Sigmoid colon (tissue), 7 donors: Measurements from ENCODE around the gene TMEM11. TPM values are rescaled to one million over a fixed set of nuclear protein-coding genes. Genes with fewer than 3 reads are reported as not detected.

ENCODE experiments used
- DNase-seq: peaks from one replicate; pipeline ENCODE4 v3.0.0-alpha.2; 2019
- H3K27ac ChIP-seq, 4 donors: fragments of 200-600 bp; sonication (generic); one replicate each; pipeline ENCODE4 v1.5.1; 2016 to 2019; ENCODE audit warnings: mild to moderate bottlenecking in 1 of 4
- H3K27me3 ChIP-seq, 3 donors: fragments of 200-600 bp; sonication (generic); one replicate each; pipeline ENCODE4 v1.5.1; 2019; ENCODE audit warnings: mild to moderate bottlenecking in 1 of 3
- H3K36me3 ChIP-seq, 4 donors: fragments of 200-600 bp; sonication (generic); one replicate each; pipeline ENCODE4 v1.5.1; 2016 to 2019
- H3K4me1 ChIP-seq, 4 donors: fragments of 200-600 bp; sonication (generic); one replicate each; pipeline ENCODE4 v1.5.1; 2017 to 2019
- H3K4me3 ChIP-seq, 4 donors: fragments of 200-600 bp; sonication (generic); one replicate each; pipeline ENCODE4 v1.5.1; 2017 to 2019; ENCODE audit warnings: mild to moderate bottlenecking in 2 of 4, moderate library complexity in 1 of 4
- H3K9me3 ChIP-seq, 4 donors: fragments of 200-600 bp in 3 of 4; sonication (generic) in 3 of 4; one replicate each; pipeline versions ENCODE4 v1.5.1 to v1.6.1; 2013 to 2019
- CTCF ChIP-seq, 4 experiments: fragments of 450-650 bp in 3 of 4; fragments of 200-600 bp in 1 of 4; IDR thresholded peaks; one replicate each; pipeline ENCODE4 v1.5.1; 2016 to 2019; ENCODE audit warnings: antibody characterized with exemption in 4 of 4, mild to moderate bottlenecking in 3 of 4, moderate library complexity in 2 of 4
- EP300 ChIP-seq, 4 donors: sonication (generic); formaldehyde crosslinking; IDR thresholded peaks; one replicate each; pipeline ENCODE4 v1.6.1; 2017; ENCODE audit warnings: antibody characterized with exemption in 4 of 4
- POLR2A ChIP-seq, 2 donors: fragments of 450-650 bp; IDR thresholded peaks; one replicate each; pipeline ENCODE4 v1.6.1; 2016; ENCODE audit warnings: antibody characterized with exemption in 2 of 2, mild to moderate bottlenecking in 2 of 2, moderate library complexity in 2 of 2
- POLR2AphosphoS5 ChIP-seq, 4 donors: sonication (generic); formaldehyde crosslinking; IDR thresholded peaks; one replicate each; pipeline ENCODE4 v1.6.1; 2017; ENCODE audit warnings: antibody characterized with exemption in 4 of 4
- WGBS, 2 donors: extraction: QIAGEN DNeasy Blood & Tissue Kit; methylation state at CpG; one replicate each; pipeline ENCODE4 v1.1.7; 2013; 5-methylcytosine and 5-hydroxymethylcytosine counted together
- intact Hi-C: fragments of 100-400 bp; cut with DNase I; formaldehyde crosslinking; loops from one replicate; pipeline ENCODE4 v1.15.1; 2023
- polyA plus RNA-seq, 3 donors: library from polyadenylated mRNA; stranded (reverse); fragments of 200-250 nt; gene quantifications; one replicate each; pipeline ENCODE4 v1.2.3, GENCODE V29; 2013
- total RNA-seq, 4 donors: library from RNA; depleted of rRNA; stranded (reverse); fragments of >200 nt; gene quantifications; one replicate each; pipeline ENCODE4 v1.1.0, GENCODE V29; 2016
- donor health status: healthy with polysubstance abuse.
- donor health status: Bipolar disorder and iron deficiency.
- donor health status: healthy.

Gene TMEM11
- total and polyA plus RNA-seq, 7 donors = 14.5 to 51.6 (median 27.8) TPM

DNA sequence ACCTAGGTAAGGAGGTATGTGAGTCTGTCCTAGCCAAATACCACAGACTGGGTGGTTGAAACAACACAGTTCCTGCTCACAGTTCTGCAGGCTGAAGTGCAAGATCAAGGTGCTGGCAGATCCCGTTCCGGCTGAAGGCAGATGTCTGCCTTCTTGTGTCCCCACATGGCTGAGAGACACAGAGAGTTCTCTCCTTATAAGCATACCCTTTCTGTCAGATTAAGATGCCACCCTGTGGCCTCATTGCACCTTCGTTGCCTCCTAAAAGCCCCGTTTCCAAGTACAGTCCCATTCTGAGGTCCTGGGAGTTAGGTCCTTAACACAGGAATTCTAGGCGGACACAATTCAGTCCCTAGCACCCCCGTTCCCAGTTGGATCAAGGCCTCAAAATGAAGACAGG, 9.1 kb upstream of the TMEM11 start:
- Histone ChIP-seq H3K36me3 (peaks cover 0 to 8% (median 3%) of the 10 kb centered on the region in 4 donors), H3K4me1 (no peaks in the 10 kb centered on the region), H3K27me3 (no peaks in the 10 kb centered on the region), H3K27ac (no peak overlapping the region), H3K4me3 (no peak overlapping the region), H3K9me3 (no peaks in the 10 kb centered on the region)
- 94 to 96% methylated on average over 6 of the region's 6 CpGs for WGBS, 2 donors
- intact Hi-C loops = no loop called here
- TF ChIP-seq CTCF (IDR thresholded peaks at IDR 0.05) = no peak
- no peak for TF ChIP-seq POLR2AphosphoS5 (IDR thresholded peaks at IDR 0.05)
- no peak for TF ChIP-seq EP300 (IDR thresholded peaks at IDR 0.05)
- no peak for TF ChIP-seq POLR2A (IDR thresholded peaks at IDR 0.05)
- DNase-seq = no peak

DNA sequence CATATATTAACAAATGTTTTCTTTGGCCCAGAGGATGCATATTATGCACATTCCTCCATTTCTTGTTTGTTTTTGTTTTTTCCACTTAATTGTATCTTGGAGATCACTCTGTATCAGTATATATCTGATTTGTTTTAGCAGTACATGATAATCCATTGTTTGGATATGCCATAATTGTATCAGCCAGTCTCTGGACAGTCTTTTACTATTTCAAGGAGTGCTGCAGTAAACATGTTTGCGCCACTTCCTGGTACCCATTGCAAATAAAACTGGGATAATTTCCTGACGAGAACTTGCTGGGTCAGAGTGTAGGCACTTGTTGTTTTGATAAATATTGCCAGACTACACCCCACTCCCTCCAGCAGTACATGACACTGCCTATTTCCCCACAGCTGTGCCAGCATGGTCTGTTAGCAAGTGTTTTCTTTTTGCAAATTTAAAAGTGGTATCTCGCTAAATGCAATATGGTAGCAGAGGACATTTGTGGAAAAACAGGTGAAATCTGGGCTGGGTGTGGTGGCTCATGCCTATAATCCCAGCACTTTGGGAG, 4.9 kb upstream of the TMEM11 start:
- H3K4me1 ChIP-seq = peaks cover 0 to 17% (median 14%) of the 10 kb centered on the region in 4 donors
- intact Hi-C loops = loop anchor here (10.0 kb wide), 1 partner anchor 174 kb away; the partner anchor contains the start of gene USP22
- H3K9me3 ChIP-seq = no peaks in the 10 kb centered on the region
- no peaks in the 10 kb centered on the region for H3K27me3 ChIP-seq
- H3K27ac ChIP-seq = no peak overlapping the region
- no peak overlapping the region for H3K4me3 ChIP-seq
- DNase-seq = no peak
- peaks cover 0 to 8% (median 3%) of the 10 kb centered on the region in 4 donors for H3K36me3 ChIP-seq
- no peak for TF ChIP-seq POLR2A (IDR thresholded peaks at IDR 0.05)
- WGBS, 2 donors = 37 to 71% methylated on average over 3 of the region's 3 CpGs

GRCh38 chr17:21218101-21218500, 4.1 kb upstream of the TMEM11 start:
- peaks cover 0 to 23% (median 16%) of the 10 kb centered on the region in 4 donors for H3K4me1 ChIP-seq
- TF ChIP-seq POLR2A (IDR thresholded peaks at IDR 0.05) (no peak), EP300 (IDR thresholded peaks at IDR 0.05) (no peak), POLR2AphosphoS5 (IDR thresholded peaks at IDR 0.05) (no peak), CTCF (IDR thresholded peaks at IDR 0.05) (no peak)
- 86 to 88% methylated on average over 3 of the region's 3 CpGs for WGBS, 2 donors
- H3K27ac ChIP-seq = no peak overlapping the region
- H3K9me3 ChIP-seq = no peaks in the 10 kb centered on the region
- H3K4me3 ChIP-seq = no peak overlapping the region
- no peak for DNase-seq
- peaks cover 0 to 8% (median 3%) of the 10 kb centered on the region in 4 donors for H3K36me3 ChIP-seq
- intact Hi-C loops = loop anchor here (10.0 kb wide), 1 partner anchor 173 kb away; the partner anchor contains the start of gene USP22
- H3K27me3 ChIP-seq = no peaks in the 10 kb centered on the region

DNA sequence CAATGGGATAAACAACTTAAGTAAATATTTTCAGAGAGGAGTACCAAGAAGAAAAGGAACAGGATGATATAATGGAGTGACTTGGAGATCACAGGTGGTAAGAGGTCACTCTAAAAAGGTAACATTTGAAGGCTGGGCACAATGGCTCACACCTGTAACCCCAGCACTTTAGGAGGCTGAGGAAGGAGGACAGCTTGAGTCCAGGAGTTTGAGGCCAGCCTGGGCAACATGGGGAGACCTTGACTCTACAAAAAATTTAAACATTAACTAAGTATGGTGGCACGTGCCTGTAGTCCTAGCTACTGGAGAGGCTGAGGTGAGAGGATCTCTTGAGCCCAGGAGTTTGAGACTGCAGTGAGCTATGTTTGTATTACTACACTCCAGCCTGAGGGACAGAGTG, 3.4 kb upstream of the TMEM11 start:
- DNase-seq = no peak
- H3K9me3 ChIP-seq = no peaks in the 10 kb centered on the region
- H3K4me1 ChIP-seq = peaks cover 0 to 30% (median 23%) of the 10 kb centered on the region in 4 donors
- TF ChIP-seq POLR2A (IDR thresholded peaks at IDR 0.05) (no peak), CTCF (IDR thresholded peaks at IDR 0.05) (no peak), POLR2AphosphoS5 (IDR thresholded peaks at IDR 0.05) (no peak), EP300 (IDR thresholded peaks at IDR 0.05) (no peak)
- peaks cover 0 to 8% (median 3%) of the 10 kb centered on the region in 4 donors for H3K36me3 ChIP-seq
- WGBS, 2 donors = 55 to 90% methylated on average over 1 of the region's 1 CpG
- H3K4me3 ChIP-seq = no peak overlapping the region
- intact Hi-C loops = loop anchor here (10.0 kb wide), 1 partner anchor 173 kb away; the partner anchor contains the start of gene USP22
- H3K27ac ChIP-seq = no peak overlapping the region
- H3K27me3 ChIP-seq = no peaks in the 10 kb centered on the region

- no peak for TF ChIP-seq POLR2AphosphoS5 (IDR thresholded peaks at IDR 0.05)
- no peak for DNase-seq
- Histone ChIP-seq H3K9me3 (no peaks in the 10 kb centered on the region), H3K27me3 (no peaks in the 10 kb centered on the region), H3K27ac (peak overlapping the region in 1 of 4 donors; percentile 93), H3K36me3 (no peaks in the 10 kb centered on the region), H3K4me3 (no peak overlapping the region), H3K4me1 (peaks cover 0 to 45% (median 38%) of the 10 kb centered on the region in 4 donors)
- WGBS, 2 donors = 91 to 92% methylated on average over 6 of the region's 6 CpGs
- intact Hi-C loops = loop anchor here (1.0 to 10.0 kb wide), 4 partner anchors 36 to 171 kb away; partner anchors contain the start of genes DHRS7B, MAP2K3 and USP22
These were observed 2.0 kb upstream of the TMEM11 start for GRCh38 chr17:21215935-21216334.
